RWPE1 (cell line): ENCODE results near the gene SCGB2B2.
"Not testable (repeated sequence)": the region's sequence is repeated elsewhere in the genome, so short reads cannot be mapped to it uniquely, and the experiment has no call there.

Experiments
- CTCF ChIA-PET: fragments of 350-600 bp; sonication (Branson Sonifier 250); formaldehyde crosslinking; extraction: SDS; loops from one replicate; lab custom pipeline; 2021; lab: Yijun Ruan, JAX
- POLR2A ChIA-PET: fragments of 400-600 bp; formaldehyde crosslinking; extraction: SDS; loops from one replicate; lab custom pipeline; 2020; ENCODE audit warnings: antibody characterized with exemption; ENCODE audit not compliant: low non-redundant PET; lab: Yijun Ruan, JAX
- DNase-seq: peaks from one replicate; pipeline ENCODE4 v3.0.0; 2012; ENCODE audit warnings: low spot score
- H3K27ac ChIP-seq: fragments of 450-650 bp; 2 replicates; pipeline ENCODE4 v1.5.1; 2017
- TF ChIP-seq, protein P1 (sequence below): fragments of 450-650 bp; conservative IDR thresholded peaks from 2 replicates; pipeline ENCODE4 v1.5.1; 2017; ENCODE audit warnings: low read depth, mild to moderate bottlenecking

SCGB2B2 gene

DNA sequence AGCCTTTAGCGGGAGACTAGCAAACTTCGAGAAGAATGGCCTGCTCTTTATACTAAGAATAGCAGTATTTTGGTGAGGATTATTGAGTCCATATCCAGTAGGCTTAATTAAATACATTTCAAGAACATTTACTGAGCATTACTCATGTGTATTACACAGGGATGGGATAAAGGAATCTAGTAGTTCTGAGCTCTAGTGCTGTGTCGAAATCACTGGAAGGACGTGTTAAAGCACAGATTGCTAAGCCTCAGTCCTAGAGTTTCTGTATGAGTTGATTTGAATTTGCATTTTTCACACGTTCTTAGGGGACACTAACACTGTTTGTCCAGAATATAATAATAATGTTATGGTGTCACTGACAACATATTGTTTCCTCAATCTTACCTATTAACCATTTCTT lies 9.5 kb upstream of the SCGB2B2 start:
- ChIA-PET CTCF (interaction anchor here (0.6 kb wide), 1 partner anchor 281 kb away, joined by 4 read pairs; no protein-coding TSS in a partner anchor), POLR2A (no interaction called here)
- DNase-seq = no peak

DNA sequence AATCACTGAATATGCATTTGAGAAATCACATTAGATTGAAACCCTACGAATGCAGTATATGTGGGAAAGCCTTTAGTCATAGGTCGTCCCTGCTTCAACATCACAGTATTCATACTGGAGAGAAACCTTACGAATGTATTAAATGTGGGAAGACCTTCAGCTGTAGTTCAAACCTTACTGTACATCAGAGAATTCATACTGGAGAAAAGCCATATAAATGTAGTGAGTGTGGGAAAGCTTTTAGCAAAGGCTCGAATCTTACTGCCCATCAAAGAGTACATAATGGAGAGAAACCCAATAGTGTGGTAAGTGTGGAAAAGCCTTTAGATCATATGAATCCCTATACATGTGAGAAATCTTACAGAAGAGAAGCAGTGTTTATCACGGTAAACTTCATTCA lies 8.3 kb upstream of the SCGB2B2 start:
- H3K27ac ChIP-seq, DNase-seq, CTCF ChIA-PET, POLR2A ChIA-PET: not testable (repeated sequence)

More for the DNA sequence above, 9.5 kb upstream of the SCGB2B2 start:
- TF ChIP-seq, protein P1, sequence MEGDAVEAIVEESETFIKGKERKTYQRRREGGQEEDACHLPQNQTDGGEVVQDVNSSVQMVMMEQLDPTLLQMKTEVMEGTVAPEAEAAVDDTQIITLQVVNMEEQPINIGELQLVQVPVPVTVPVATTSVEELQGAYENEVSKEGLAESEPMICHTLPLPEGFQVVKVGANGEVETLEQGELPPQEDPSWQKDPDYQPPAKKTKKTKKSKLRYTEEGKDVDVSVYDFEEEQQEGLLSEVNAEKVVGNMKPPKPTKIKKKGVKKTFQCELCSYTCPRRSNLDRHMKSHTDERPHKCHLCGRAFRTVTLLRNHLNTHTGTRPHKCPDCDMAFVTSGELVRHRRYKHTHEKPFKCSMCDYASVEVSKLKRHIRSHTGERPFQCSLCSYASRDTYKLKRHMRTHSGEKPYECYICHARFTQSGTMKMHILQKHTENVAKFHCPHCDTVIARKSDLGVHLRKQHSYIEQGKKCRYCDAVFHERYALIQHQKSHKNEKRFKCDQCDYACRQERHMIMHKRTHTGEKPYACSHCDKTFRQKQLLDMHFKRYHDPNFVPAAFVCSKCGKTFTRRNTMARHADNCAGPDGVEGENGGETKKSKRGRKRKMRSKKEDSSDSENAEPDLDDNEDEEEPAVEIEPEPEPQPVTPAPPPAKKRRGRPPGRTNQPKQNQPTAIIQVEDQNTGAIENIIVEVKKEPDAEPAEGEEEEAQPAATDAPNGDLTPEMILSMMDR = no peak
- H3K27ac ChIP-seq = no peak overlapping the region

DNA sequence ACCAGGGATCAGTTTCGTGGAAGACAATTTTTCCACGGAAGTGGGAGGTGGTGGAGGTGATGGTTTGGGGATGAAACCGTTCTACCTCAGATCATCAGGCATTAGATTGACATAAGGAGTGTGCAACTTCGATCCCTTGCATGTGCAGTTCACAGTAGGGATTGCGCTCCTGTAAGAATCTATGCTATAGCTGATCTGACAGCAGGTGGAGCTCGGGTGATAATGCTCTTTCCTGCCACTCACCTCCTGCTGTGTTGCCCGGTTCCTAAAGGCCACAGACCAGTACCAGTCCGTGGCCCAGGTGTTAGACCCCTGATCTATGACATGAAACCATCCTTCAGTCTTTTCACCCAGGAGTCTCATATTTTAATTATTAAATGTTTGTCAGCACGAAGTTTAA lies 4.5 kb upstream of the SCGB2B2 start:
- TF ChIP-seq, protein P1 = no peak
- ChIA-PET CTCF (no interaction called here), POLR2A (no interaction called here)
- DNase-seq = no peak
- H3K27ac ChIP-seq = no peak overlapping the region

DNA sequence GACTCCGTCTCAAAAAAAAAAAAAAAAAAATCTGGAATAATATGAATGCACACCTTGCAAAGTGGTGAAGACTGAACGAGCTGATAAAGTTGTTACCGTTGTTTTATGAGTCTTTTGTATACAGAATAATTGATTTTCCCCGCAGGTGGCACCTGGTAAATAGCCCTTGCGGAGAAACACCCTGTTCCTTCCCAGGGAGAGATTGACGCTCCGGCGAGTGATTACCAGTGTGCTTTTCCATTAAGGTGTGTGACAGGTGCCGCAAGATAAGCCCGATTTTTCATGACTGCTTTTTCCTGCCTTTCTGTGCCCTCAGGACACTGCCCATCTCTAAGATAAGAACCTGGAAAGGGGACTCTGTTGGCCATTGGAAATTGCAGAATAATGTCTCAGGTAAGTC lies 1.5 kb upstream of the SCGB2B2 start:
- CTCF ChIA-PET = no interaction called here
- POLR2A ChIA-PET = no interaction called here
- peak overlapping the region; percentile 93 for H3K27ac ChIP-seq
- TF ChIP-seq, protein P1 = no peak
- DNase-seq = no peak

DNA sequence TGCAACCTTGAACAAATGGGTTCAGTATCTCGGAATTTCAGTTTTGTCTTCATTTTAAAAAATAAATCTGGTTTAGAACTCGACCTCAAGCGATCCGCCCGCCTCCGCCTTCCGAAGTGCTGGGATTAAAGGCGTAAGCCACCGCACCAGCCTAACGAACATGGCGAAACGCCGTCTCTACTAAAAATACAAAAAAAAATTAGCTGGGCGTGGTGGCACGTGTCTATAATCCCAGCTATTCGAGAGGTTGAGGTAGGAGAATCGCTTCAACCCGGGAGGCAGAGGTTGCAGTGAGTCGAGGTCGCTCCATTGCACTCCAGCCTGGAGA lies 1.1 kb upstream of the SCGB2B2 start:
- TF ChIP-seq, protein P1 = no peak
- CTCF ChIA-PET = interaction anchor here (0.6 kb wide), 1 partner anchor 67 kb away, joined by 6 read pairs; no protein-coding TSS in a partner anchor
- POLR2A ChIA-PET = interaction anchor here (1.0 kb wide), 2 partner anchors 10 to 12 kb away, joined by 3 read pairs; no protein-coding TSS in a partner anchor
- DNase-seq = no peak
- H3K27ac ChIP-seq = peak overlapping the region; percentile 93

DNA sequence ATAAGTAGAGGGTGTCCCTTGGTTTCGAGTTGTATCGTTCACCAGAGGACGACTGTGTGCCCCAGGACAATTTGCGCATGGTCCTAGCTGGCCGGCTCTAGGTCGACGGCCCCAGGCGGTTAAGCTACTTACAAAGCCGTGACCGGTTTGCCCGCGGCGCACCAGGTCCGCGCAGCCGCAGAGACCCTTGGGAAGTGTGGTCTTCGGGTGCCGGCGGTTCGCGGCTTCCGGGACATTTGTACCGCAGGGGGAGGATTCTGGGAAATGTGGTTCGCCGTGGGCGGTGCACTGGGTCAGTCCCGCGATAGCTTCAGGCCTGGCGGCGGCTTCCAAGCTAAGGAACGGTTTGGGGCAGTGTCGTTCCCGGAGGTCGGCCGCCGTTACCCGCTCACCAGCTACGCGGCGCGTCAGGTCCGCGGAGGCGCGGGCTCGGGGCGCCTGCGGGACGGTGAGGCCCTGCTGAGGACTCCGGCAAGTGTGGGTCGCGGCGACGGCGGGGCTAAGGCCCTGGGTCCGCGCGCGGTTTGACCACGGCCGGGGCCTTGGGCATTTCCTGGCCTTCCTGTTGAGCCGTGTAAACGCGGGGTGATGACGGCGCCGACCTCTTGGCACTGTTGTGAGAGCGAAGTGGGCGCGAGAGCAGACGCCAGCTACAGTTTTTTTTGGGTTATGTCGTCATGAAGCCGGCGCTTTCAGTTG lies 576 bp upstream of the SCGB2B2 start, which contains the start of gene ZNF302:
Gene ZNF302 (plus strand): TSS at position 293 of the 699 bp plus-strand sequence. CDS start 1,127 bp downstream, outside the sequence.
- peak within 1 kb of the TSS; percentile 93 for H3K27ac ChIP-seq
- ChIA-PET POLR2A (interaction anchor here (0.5 to 1.0 kb wide), 4 partner anchors 10 to 446 kb away, joined by 3 to 9 read pairs (median 3); no protein-coding TSS in a partner anchor), CTCF (interaction anchor here (0.6 kb wide), 1 partner anchor 66 kb away, joined by 6 read pairs; no protein-coding TSS in a partner anchor)
- peak; percentile 90 for DNase-seq
- TF ChIP-seq, protein P1 = no peak

DNA sequence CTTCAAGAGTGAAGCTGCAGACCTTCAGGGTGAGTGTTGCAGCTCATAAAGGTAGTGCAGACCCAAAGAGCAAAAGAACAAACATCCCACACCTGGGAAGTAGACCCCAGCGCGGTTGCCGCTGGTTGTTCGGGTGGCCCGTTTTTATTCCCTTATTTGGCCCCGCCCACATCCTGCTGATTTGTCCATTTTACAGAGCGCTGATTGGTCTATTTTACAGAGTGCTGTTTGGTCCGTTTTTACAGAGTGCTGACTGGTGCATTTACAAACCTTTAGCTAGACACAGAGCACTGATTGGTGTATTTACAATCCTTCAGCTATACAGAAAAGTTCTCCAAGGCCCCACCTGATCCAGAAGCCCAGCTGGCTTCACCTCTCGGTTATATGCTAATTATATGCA lies 1.0 kb downstream of the SCGB2B2 start:
- no peak for DNase-seq
- CTCF ChIA-PET = interaction anchor here (0.6 kb wide), 1 partner anchor 82 kb away, joined by 4 read pairs; no protein-coding TSS in a partner anchor
- TF ChIP-seq, protein P1 = no peak
- no peak overlapping the region for H3K27ac ChIP-seq
- POLR2A ChIA-PET = interaction anchor here (0.6 kb wide), 1 partner anchor 784 kb away, joined by 9 read pairs; no protein-coding TSS in a partner anchor
